ENCODE results near the gene F8A1. TPM values are rescaled to one million over a fixed set of nuclear protein-coding genes. Genes with fewer than 3 reads are reported as not detected.
A peak's percentile ranks its signal among the peaks of the same experiment; 100 is the strongest.
"Not testable (repeated sequence)": the region's sequence is repeated elsewhere in the genome, so short reads cannot be mapped to it uniquely, and the experiment has no call there.

Gene F8A1
- 8.8 and 21.4 TPM in 2 replicates for total RNA-seq

- DNase-seq (ENCODE audit: extremely low read depth, low read depth, low spot score) = not testable (repeated sequence)
Measured at GRCh38 chrX:154886069-154886788, at the start of gene F8A1. Gene F8A1, plus strand, starts transcription at chrX:154886355. Its CDS starts 20 bp downstream, at chrX:154886375.

GRCh38 chrX:154840856-154841255, 45.3 kb upstream of the F8A1 start:
- DNase-seq (ENCODE audit: extremely low read depth, low read depth, low spot score) = peak; percentile 23

- DNase-seq (ENCODE audit: extremely low read depth, low read depth, low spot score) = no peak
Measured at GRCh38 chrX:154850957-154851611, 35.1 kb upstream of the F8A1 start.

GRCh38 chrX:154855256-154855655, 30.9 kb upstream of the F8A1 start:
- no peak for DNase-seq (ENCODE audit: extremely low read depth, low read depth, low spot score)

- not testable (repeated sequence) for DNase-seq (ENCODE audit: extremely low read depth, low read depth, low spot score)
Measured at GRCh38 chrX:154868522-154868921, 17.6 kb upstream of the F8A1 start.

GRCh38 chrX:154873329-154873728, 12.8 kb upstream of the F8A1 start:
- no peak for DNase-seq (ENCODE audit: extremely low read depth, low read depth, low spot score)

GRCh38 chrX:154884069-154884468, 2.1 kb upstream of the F8A1 start:
- DNase-seq (ENCODE audit: extremely low read depth, low read depth, low spot score) = not testable (repeated sequence)

- not testable (repeated sequence) for DNase-seq (ENCODE audit: extremely low read depth, low read depth, low spot score)
Measured at GRCh38 chrX:154885057-154885456, 1.1 kb upstream of the F8A1 start.

- DNase-seq (ENCODE audit: extremely low read depth, low read depth, low spot score) = not testable (repeated sequence)
Measured at GRCh38 chrX:154885549-154885948, 606 bp upstream of the F8A1 start.

GRCh38 chrX:154886789-154887221, 650 bp downstream of the F8A1 start:
- DNase-seq (ENCODE audit: extremely low read depth, low read depth, low spot score) = not testable (repeated sequence)

GRCh38 chrX:154890990-154891639, 5.0 kb downstream of the F8A1 start:
- no peak for DNase-seq (ENCODE audit: extremely low read depth, low read depth, low spot score)

GRCh38 chrX:154892296-154892695, 6.1 kb downstream of the F8A1 start:
- DNase-seq (ENCODE audit: extremely low read depth, low read depth, low spot score) = no peak

- no peak for DNase-seq (ENCODE audit: extremely low read depth, low read depth, low spot score)
Measured at GRCh38 chrX:154900323-154900722, 14.2 kb downstream of the F8A1 start.

GRCh38 chrX:154902408-154902807, 16.3 kb downstream of the F8A1 start:
- DNase-seq (ENCODE audit: extremely low read depth, low read depth, low spot score) = no peak

GRCh38 chrX:154908821-154909220, 22.7 kb downstream of the F8A1 start:
- DNase-seq (ENCODE audit: extremely low read depth, low read depth, low spot score) = no peak

- DNase-seq (ENCODE audit: extremely low read depth, low read depth, low spot score) = not testable (repeated sequence)
Measured at GRCh38 chrX:154910048-154910447, 23.9 kb downstream of the F8A1 start.

GRCh38 chrX:154910528-154910927, 24.4 kb downstream of the F8A1 start:
- DNase-seq (ENCODE audit: extremely low read depth, low read depth, low spot score) = not testable (repeated sequence)

- DNase-seq (ENCODE audit: extremely low read depth, low read depth, low spot score) = no peak
Measured at GRCh38 chrX:154914052-154914451, 27.9 kb downstream of the F8A1 start.

- peak; percentile 25 for DNase-seq (ENCODE audit: extremely low read depth, low read depth, low spot score)
Measured at GRCh38 chrX:154918060-154918483, 31.9 kb downstream of the F8A1 start.

- not testable (repeated sequence) for DNase-seq (ENCODE audit: extremely low read depth, low read depth, low spot score)
Measured at GRCh38 chrX:154924771-154925170, 38.6 kb downstream of the F8A1 start.
